Measurements from ENCODE around the gene FMN2. TPM values are rescaled to one million over a fixed set of nuclear protein-coding genes. Genes with fewer than 3 reads are reported as not detected.

The FMN2 gene
- polyA plus RNA-seq, 3 donors, result not detected

DNA sequence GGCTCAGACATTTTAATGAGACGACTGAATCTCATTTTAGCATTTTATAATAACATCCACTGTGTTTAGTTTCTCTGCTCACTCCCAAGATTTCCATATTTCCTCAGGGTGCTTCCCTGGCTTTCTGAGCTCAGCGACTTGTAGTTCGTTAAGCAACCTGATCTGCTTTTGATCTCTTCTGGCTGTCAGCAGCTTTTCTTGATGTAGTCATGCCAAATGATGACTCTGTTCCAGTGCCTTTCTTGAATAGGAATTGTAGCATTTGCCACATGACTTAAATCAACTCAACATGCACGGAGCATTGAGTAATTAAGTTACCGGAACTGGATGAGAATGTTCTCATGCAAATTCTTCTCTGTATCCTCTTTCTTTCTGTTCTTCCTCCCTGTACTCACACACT, 246.1 kb downstream of the FMN2 start:
- TF ChIP-seq, protein P1, sequence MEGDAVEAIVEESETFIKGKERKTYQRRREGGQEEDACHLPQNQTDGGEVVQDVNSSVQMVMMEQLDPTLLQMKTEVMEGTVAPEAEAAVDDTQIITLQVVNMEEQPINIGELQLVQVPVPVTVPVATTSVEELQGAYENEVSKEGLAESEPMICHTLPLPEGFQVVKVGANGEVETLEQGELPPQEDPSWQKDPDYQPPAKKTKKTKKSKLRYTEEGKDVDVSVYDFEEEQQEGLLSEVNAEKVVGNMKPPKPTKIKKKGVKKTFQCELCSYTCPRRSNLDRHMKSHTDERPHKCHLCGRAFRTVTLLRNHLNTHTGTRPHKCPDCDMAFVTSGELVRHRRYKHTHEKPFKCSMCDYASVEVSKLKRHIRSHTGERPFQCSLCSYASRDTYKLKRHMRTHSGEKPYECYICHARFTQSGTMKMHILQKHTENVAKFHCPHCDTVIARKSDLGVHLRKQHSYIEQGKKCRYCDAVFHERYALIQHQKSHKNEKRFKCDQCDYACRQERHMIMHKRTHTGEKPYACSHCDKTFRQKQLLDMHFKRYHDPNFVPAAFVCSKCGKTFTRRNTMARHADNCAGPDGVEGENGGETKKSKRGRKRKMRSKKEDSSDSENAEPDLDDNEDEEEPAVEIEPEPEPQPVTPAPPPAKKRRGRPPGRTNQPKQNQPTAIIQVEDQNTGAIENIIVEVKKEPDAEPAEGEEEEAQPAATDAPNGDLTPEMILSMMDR (IDR thresholded peaks at IDR 0.05), result no peak
- Mint-ChIP-seq H3K27me3 (ENCODE audit: low read depth in 3 of 3) (no peaks in the 10 kb centered on the region), H3K36me3 (no peaks in the 10 kb centered on the region), H3K27ac (no peak overlapping the region), H3K4me1 (no peaks in the 10 kb centered on the region), H3K9me3 (peaks cover 0 to 5% (median 0%) of the 10 kb centered on the region in 7 donors), H3K4me3 (no peak overlapping the region)
- Histone ChIP-seq H3K4me1 (ENCODE audit: control insufficient read depth in 1 of 2, insufficient read depth in 2 of 2, low read length in 2 of 2) (no peaks in the 10 kb centered on the region), H3K36me3 (replicated peaks in 1 of 2; ENCODE audit: control insufficient read depth in 1 of 2, insufficient read depth in 2 of 2, low read length in 2 of 2) (no peaks in the 10 kb centered on the region), H3K27ac (ENCODE audit: low read depth in 1 of 2, low read length in 2 of 2) (no peak overlapping the region), H3K9ac (ENCODE audit: insufficient read depth, low read length, poor library complexity, severe bottlenecking) (no peak overlapping the region), H4K20me1 (ENCODE audit: insufficient read depth, low read length) (no peaks in the 10 kb centered on the region), H3K4me2 (replicated peaks; ENCODE audit: extremely low read depth, low read length, poor library complexity, severe bottlenecking) (no peak overlapping the region), H3K9me3 (replicated peaks in 1 of 2; ENCODE audit: control insufficient read depth in 1 of 2, insufficient read depth in 1 of 2, low read length in 2 of 2) (no peaks in the 10 kb centered on the region), H2AFZ (ENCODE audit: insufficient read depth, low read depth, low read length, poor library complexity, severe bottlenecking) (no peak overlapping the region), H3K27me3 (ENCODE audit: control insufficient read depth in 2 of 2, insufficient read depth in 2 of 2, low read length in 2 of 2) (no peaks in the 10 kb centered on the region), H3K4me3 (replicated peaks in 1 of 3; ENCODE audit: low read depth in 2 of 3, low read length in 3 of 3) (no peak overlapping the region), H3K79me2 (ENCODE audit: insufficient read depth, low read length) (no peaks in the 10 kb centered on the region)
- intact Hi-C loops (cut with micrococcal nuclease), result no loop called here
- WGBS (ENCODE audit: insufficient coverage), result 90% methylated on average over 4 of the region's 5 CpGs
- DNase-seq, result no peak

GRCh38 chr1:240338837-240339236, 247.2 kb downstream of the FMN2 start:
- Mint-ChIP-seq H3K9me3 (peaks cover 0 to 5% (median 2%) of the 10 kb centered on the region in 7 donors), H3K4me1 (no peaks in the 10 kb centered on the region), H3K36me3 (no peaks in the 10 kb centered on the region), H3K4me3 (no peak overlapping the region), H3K27me3 (ENCODE audit: low read depth in 3 of 3) (no peaks in the 10 kb centered on the region), H3K27ac (no peak overlapping the region)
- no peak overlapping the region for H3K27ac ChIP-seq (ENCODE audit: low read depth in 1 of 2, low read length in 2 of 2)
- no peak overlapping the region for H3K4me2 ChIP-seq (replicated peaks; ENCODE audit: extremely low read depth, low read length, poor library complexity, severe bottlenecking)
- H3K36me3 ChIP-seq (replicated peaks in 1 of 2; ENCODE audit: control insufficient read depth in 1 of 2, insufficient read depth in 2 of 2, low read length in 2 of 2), result no peaks in the 10 kb centered on the region
- no peaks in the 10 kb centered on the region for H3K27me3 ChIP-seq (ENCODE audit: control insufficient read depth in 2 of 2, insufficient read depth in 2 of 2, low read length in 2 of 2)
- H3K9me3 ChIP-seq (replicated peaks in 1 of 2; ENCODE audit: control insufficient read depth in 1 of 2, insufficient read depth in 1 of 2, low read length in 2 of 2), result no peaks in the 10 kb centered on the region
- no peaks in the 10 kb centered on the region for H3K79me2 ChIP-seq (ENCODE audit: insufficient read depth, low read length)
- TF ChIP-seq, protein P1 (IDR thresholded peaks at IDR 0.05), result no peak
- no peaks in the 10 kb centered on the region for H4K20me1 ChIP-seq (ENCODE audit: insufficient read depth, low read length)
- no peak overlapping the region for H3K4me3 ChIP-seq (replicated peaks in 1 of 3; ENCODE audit: low read depth in 2 of 3, low read length in 3 of 3)
- 95% methylated on average over 7 of the region's 9 CpGs for WGBS (ENCODE audit: insufficient coverage)
- DNase-seq, result no peak
- intact Hi-C loops (cut with micrococcal nuclease), result no loop called here
- H3K9ac ChIP-seq (ENCODE audit: insufficient read depth, low read length, poor library complexity, severe bottlenecking), result no peak overlapping the region
- H2AFZ ChIP-seq (ENCODE audit: insufficient read depth, low read depth, low read length, poor library complexity, severe bottlenecking), result no peak overlapping the region
- H3K4me1 ChIP-seq (ENCODE audit: control insufficient read depth in 1 of 2, insufficient read depth in 2 of 2, low read length in 2 of 2), result no peaks in the 10 kb centered on the region
